Airway epithelial cell (primary cell): ENCODE data around the gene BFSP2. TPM values are rescaled to one million over a fixed set of nuclear protein-coding genes. Genes with fewer than 3 reads are reported as not detected.

Source experiments
- total RNA-seq: library from RNA; depleted of rRNA; stranded (reverse); fragments of >200 nt; gene quantifications from 2 replicates; pipeline ENCODE4 v1.2.3, GENCODE V29; 2015

Gene BFSP2
- not detected in 2 replicates for total RNA-seq

DNA sequence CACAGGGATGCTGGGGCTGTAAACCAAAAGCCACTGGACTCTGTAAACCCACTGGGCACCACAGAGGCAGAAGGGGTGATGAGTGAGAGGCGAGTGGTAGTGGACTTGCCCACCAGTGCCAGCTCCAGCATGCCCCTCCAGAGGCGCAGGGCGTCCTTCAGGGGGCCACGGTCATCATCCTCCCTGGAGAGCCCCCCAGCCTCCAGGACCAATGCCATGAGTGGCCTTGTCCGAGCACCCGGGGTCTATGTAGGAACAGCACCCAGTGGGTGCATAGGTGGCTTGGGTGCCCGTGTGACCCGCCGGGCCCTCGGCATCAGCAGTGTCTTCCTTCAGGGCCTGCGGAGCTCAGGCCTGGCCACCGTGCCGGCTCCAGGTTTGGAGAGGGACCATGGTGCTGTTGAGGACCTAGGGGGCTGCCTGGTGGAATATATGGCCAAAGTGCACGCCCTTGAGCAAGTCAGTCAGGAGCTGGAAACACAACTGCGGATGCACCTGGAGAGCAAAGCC lies at the start of gene BFSP2:
BFSP2 (plus strand) TSS at position 51 of the 510 bp plus-strand sequence; CDS start at position 79, 28 bp downstream.

Other genes starting within 250 kb of the BFSP2 start
- gene CDV3, start 173.6 kb downstream of the BFSP2 start, total RNA-seq: 75.0 and 88.0 TPM in 2 replicates